SU-DHL-6 (cell line): ENCODE data around the gene ASB16.

Experiments
- H2AFZ ChIP-seq: fragments of 200-600 bp; sonication (generic); 2 replicates; pipeline ENCODE4 v1.6.1; 2014; ENCODE audit warnings: low read depth, mild to moderate bottlenecking, moderate library complexity, mixed read lengths, antibody characterized with exemption, low read length; ENCODE audit not compliant: severe bottlenecking
- H3F3A ChIP-seq: fragments of 200-600 bp; shearing (Covaris generic); 2 replicates; pipeline ENCODE4 v1.6.0; 2016; ENCODE audit warnings: antibody characterized with exemption, mild to moderate bottlenecking; ENCODE audit not compliant: insufficient read depth
- H3K27ac ChIP-seq: fragments of 200-600 bp; sonication (generic); 2 replicates; pipeline ENCODE4 v1.5.1; 2016; ENCODE audit warnings: low read depth, mild to moderate bottlenecking, low read length, moderate library complexity, mixed read lengths
- H3K27me3 ChIP-seq: fragments of 200-600 bp; sonication (generic), shearing (Covaris generic); 2 replicates; pipeline ENCODE4 v1.6.0; 2014; ENCODE audit warnings: mild to moderate bottlenecking, low read length
- H3K36me3 ChIP-seq: fragments of 200-600 bp; sonication (generic); 2 replicates; pipeline ENCODE4 v1.6.1; 2014; ENCODE audit warnings: mild to moderate bottlenecking, low read length, mixed read lengths
- H3K4me2 ChIP-seq: fragments of 300-600, 200-600 bp; shearing (Covaris generic), sonication (generic); 2 replicates; pipeline ENCODE4 v1.6.0; 2014; ENCODE audit warnings: low read length, low read depth, mild to moderate bottlenecking; ENCODE audit not compliant: poor library complexity, severe bottlenecking
- H3K4me3 ChIP-seq: fragments of 200-600 bp; sonication (generic); 2 replicates; pipeline ENCODE4 v1.5.1; 2014; ENCODE audit warnings: antibody characterized with exemption, low read length, mild to moderate bottlenecking, mixed read lengths; ENCODE audit not compliant: insufficient read depth, poor library complexity, severe bottlenecking
- H3K79me2 ChIP-seq: fragments of 200-600 bp; sonication (generic); 2 replicates; pipeline ENCODE4 v1.6.1; 2014; ENCODE audit warnings: mild to moderate bottlenecking, low read length, moderate library complexity; ENCODE audit not compliant: insufficient read depth
- H3K9ac ChIP-seq: fragments of 200-600 bp; sonication (generic); 2 replicates; pipeline ENCODE4 v1.7.0; 2014; ENCODE audit warnings: mild to moderate bottlenecking, low read length
- H3K9me2 ChIP-seq: fragments of 200-600 bp; sonication (generic); replicated peaks from 2 replicates; pipeline ENCODE4 v1.6.1; 2014; ENCODE audit warnings: low read length; ENCODE audit not compliant: insufficient read depth
- H3K9me3 ChIP-seq: fragments of 200-600 bp; sonication (generic); 2 replicates; pipeline ENCODE4 v1.6.1; 2014; ENCODE audit warnings: low read length, mixed read lengths; ENCODE audit not compliant: insufficient read depth
- H4K20me1 ChIP-seq: fragments of 200-600 bp; sonication (generic); 2 replicates; pipeline ENCODE4 v1.6.1; 2014; ENCODE audit warnings: low read depth, mild to moderate bottlenecking, antibody characterized with exemption, low read length, moderate library complexity, mixed read lengths
- CTCF ChIP-seq: fragments of 200-600 bp; sonication (generic); IDR thresholded peaks from one replicate; pipeline ENCODE4 v1.5.1; 2017; ENCODE audit warnings: antibody characterized with exemption, mild to moderate bottlenecking, low read length, moderate library complexity; ENCODE audit not compliant: insufficient read depth, poor library complexity, severe bottlenecking
- EZH2phosphoT487 ChIP-seq: fragments of 200-600 bp; sonication (generic), shearing (Covaris generic); conservative IDR thresholded peaks from 2 replicates; pipeline ENCODE4 v1.6.1; 2018; ENCODE audit warnings: mild to moderate bottlenecking, antibody characterized with exemption, low read length, moderate library complexity, mixed read lengths

Gene ASB16

DNA sequence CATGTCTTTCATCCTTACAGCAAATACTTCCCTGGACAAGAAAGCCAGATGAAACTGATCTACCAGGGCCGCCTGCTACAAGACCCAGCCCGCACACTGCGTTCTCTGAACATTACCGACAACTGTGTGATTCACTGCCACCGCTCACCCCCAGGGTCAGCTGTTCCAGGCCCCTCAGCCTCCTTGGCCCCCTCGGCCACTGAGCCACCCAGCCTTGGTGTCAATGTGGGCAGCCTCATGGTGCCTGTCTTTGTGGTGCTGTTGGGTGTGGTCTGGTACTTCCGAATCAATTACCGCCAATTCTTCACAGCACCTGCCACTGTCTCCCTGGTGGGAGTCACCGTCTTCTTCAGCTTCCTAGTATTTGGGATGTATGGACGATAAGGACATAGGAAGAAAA is 20.0 kb downstream of the ASB16 start:
- H3K9me2 ChIP-seq: no peaks in the 10 kb centered on the region

DNA sequence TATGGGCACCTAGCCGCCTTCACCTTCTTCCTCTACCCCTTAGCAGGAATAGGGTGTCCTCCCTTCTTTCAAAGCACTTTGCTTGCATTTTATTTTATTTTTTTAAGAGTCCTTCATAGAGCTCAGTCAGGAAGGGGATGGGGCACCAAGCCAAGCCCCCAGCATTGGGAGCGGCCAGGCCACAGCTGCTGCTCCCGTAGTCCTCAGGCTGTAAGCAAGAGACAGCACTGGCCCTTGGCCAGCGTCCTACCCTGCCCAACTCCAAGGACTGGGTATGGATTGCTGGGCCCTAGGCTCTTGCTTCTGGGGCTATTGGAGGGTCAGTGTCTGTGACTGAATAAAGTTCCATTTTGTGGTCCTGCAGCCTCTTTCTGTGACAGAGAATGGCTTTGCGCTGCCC is 20.9 kb downstream of the ASB16 start:
- peaks cover 16% of the 10 kb centered on the region for H3K79me2 ChIP-seq
- H3K27ac ChIP-seq: no peak overlapping the region
- no peak overlapping the region for H3K4me2 ChIP-seq
- TF ChIP-seq CTCF: no peak
- no peak for TF ChIP-seq EZH2phosphoT487
- H3K4me3 ChIP-seq: no peak overlapping the region
- no peaks in the 10 kb centered on the region for H4K20me1 ChIP-seq
- H3K9me2 ChIP-seq: no peaks in the 10 kb centered on the region
- no peaks in the 10 kb centered on the region for H3K27me3 ChIP-seq
- no peak overlapping the region for H3K9ac ChIP-seq
- H3K36me3 ChIP-seq: 0 out of 2 replicates have a peak, but pooled peaks cover 3% of the 10 kb centered on the region
- H2AFZ ChIP-seq: no peak overlapping the region
- H3K9me3 ChIP-seq: no peaks in the 10 kb centered on the region
- H3F3A ChIP-seq: peaks cover 5% of the 10 kb centered on the region; the same call in 1 of the 2 replicates

More for the DNA sequence above, 20.0 kb downstream of the ASB16 start:
- Histone ChIP-seq H3K36me3 (no peaks in the 10 kb centered on the region), H2AFZ (no peak overlapping the region), H3K27me3 (no peaks in the 10 kb centered on the region), H3K4me3 (no peak overlapping the region), H3F3A (peaks cover 8% of the 10 kb centered on the region; the same call in 1 of the 2 replicates), H3K9ac (no peak overlapping the region), H3K79me2 (peaks cover 24% of the 10 kb centered on the region), H3K4me2 (no peak overlapping the region), H3K9me3 (no peaks in the 10 kb centered on the region), H4K20me1 (no peaks in the 10 kb centered on the region), H3K27ac (no peak overlapping the region)
- no peak for TF ChIP-seq EZH2phosphoT487
- no peak for TF ChIP-seq CTCF

DNA sequence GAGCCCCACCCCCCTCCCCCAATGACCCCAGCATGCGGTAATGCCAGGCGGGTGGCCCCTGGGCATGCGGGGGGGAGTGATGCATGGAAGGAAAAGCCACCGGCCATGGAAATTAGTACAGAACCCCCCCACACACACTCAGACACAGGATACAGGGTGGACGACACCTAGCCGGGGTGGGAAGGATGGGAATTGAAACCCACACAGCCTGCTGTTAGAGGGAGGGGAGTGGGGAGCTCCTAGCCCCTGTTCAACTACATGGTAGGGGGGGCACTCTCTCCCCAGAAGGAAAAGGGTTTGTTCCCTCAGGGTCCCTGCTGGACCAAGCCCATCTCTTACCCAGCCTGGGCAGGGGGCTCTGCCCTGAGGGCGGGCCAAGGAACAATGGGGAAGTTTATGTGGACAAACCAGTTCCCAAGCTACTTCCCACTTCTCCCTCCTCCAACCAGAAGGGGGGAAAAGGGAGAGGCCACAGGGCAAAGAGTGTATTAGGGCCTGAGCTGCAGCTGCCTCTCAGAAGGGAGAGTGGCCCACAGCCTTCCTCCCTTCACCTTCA is 21.5 kb downstream of the ASB16 start:
- H3K79me2 ChIP-seq: peaks cover 15% of the 10 kb centered on the region
- TF ChIP-seq CTCF (no peak), EZH2phosphoT487 (no peak)
- no peaks in the 10 kb centered on the region for H3K9me3 ChIP-seq
- no peak overlapping the region for H3K4me2 ChIP-seq
- H3K27ac ChIP-seq: no peak overlapping the region
- peaks cover 5% of the 10 kb centered on the region; the same call in 1 of the 2 replicates for H3F3A ChIP-seq
- no peaks in the 10 kb centered on the region for H4K20me1 ChIP-seq
- no peak overlapping the region for H3K9ac ChIP-seq
- H3K4me3 ChIP-seq: no peak overlapping the region
- H2AFZ ChIP-seq: no peak overlapping the region
- 0 out of 2 replicates have a peak, but pooled peaks cover 3% of the 10 kb centered on the region for H3K36me3 ChIP-seq
- H3K9me2 ChIP-seq: no peaks in the 10 kb centered on the region
- no peaks in the 10 kb centered on the region for H3K27me3 ChIP-seq
